Activated CD4-positive, CD25-positive, alpha-beta regulatory T cell treated with anti-CD3 and anti-CD28 coated beads, Interleukin-2, amount 50 U/mL, for 16 hours (primary cell): ENCODE results near the gene IL17RD.

Experiments used
- DNase-seq: peaks from one replicate; pipeline ENCODE4 v3.0.0-alpha.2; 2020; ENCODE audit warnings: low read depth, low spot score

The IL17RD gene

DNA sequence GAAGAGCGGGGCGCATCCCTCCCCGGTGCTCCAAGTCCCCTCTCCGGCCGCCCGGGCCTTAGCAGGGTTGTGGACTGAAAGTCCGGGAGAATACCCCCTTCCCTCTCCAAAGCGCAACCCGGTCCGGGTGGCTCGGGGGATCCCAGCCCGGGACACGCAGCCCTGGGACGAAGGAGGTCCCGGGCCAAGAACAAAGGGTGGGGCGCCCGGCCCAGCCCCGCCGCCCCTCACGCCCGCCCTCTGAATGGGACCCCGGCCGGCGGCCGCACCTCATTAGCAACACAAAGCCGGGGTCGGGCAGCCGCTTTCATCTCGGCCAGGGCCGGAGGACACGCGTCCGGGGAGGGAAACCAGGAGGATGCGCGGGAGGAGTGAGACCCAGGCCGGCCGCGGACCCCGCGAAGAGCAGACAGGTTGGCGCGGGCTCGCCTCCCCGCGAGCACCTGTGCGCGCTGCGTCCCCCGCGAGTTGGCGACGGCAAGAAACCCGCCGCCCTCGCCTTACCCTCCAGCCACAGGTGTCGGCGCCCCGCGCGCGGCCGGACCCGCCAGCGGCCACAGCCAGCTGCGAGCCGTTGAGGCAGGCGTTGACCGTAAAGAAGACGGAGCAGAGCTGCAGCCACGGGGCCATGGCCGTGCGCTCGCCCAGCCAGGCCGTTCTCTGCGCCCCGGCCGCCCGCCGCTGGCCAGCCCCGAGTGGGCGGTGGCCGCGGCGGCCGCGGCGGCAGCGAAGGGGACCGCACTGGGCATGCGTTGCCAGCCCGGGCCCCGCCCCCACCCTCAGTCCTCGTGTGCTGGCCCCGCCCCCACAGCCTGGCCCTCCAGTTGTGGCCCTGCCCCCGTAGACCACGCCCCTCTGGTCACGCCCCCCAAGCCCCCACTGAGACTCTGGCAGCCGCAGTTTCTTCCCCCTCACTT, at the start of gene IL17RD:
Gene IL17RD, minus strand, starts transcription at position 697 of the 917 bp plus-strand sequence. Its CDS starts 67 bp downstream, at position 630.
- DNase-seq: no peak

DNA sequence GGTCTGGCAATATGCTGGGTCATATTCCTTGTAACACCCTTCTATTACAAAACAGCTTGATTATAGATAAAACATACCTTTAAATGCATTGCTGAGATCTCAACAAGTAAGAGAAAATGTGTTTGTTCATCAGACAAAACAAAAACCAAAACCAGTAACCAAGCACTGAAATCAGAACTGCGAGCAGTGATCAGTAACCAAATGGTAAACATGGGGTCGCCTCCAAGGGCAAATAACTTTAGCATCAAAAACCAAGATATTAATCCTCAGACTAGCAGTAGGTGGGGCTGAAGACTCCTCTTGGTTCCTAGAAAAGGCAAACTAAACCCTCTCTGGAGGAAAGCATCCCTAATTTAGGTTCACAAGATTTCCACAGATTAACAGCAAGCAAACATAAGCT, 41.3 kb upstream of the IL17RD start:
- DNase-seq: no peak

DNA sequence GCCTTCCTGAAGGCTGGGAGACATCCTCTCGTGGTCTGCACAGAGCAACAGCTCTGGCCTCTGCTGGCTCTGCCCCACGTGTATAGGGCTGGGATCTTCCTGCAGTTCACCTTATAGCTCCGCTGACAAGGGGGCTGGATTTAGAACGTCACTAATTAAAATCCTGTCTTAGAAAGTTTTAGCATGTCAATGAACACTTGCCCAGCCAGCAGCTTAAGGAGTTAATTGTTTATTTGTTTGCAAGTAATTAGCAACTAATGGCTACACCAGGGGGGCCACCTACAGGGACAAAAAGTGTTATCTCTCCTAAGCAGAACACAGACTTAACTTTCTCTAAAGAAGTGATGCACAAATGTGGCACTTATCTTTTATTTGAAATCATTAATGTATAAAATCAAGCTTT, 34.7 kb upstream of the IL17RD start, which contains the start of gene HESX1:
Gene HESX1, minus strand, starts transcription at position 84 of the 403 bp plus-strand sequence. Its CDS starts 60 bp downstream, at position 24.
- DNase-seq: no peak

DNA sequence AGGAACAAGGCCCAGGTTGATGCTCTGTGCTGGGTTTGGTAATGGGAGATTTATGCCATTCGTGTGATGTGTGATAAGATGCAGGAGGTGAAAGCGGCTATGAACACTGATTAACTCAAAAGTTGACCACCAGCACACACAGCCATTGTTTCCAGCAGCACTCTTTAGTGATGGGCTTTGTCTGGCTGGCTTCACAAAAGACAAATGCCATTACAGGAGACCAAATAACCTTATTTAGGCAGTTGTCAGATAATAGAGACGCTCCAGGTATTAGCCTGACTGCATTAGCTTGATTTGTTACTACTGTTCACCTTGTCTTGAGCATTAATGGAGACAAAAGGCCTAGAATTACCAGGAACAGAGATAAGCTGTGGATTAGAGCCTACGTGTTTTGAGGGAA, 29.5 kb upstream of the IL17RD start:
- no peak for DNase-seq

DNA sequence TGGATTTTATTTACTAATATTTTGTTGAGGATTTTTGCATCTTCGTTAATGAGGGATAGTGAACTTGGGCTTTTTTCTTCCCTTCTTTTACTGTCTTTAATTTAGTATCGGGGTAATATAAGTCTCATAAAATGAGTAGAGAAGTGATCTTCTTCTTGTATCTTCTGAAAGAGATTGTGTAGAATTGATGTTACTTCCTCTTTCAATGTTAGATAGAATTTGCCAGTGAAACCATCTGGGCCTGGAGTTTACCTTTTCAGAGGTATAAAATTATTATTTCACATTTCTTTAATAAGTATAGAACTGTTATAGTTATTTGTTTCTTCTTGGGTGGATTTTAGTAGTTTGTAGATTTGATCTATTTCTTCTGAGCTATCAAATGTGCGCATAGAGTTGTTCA, 26.9 kb upstream of the IL17RD start:
- DNase-seq: no peak

DNA sequence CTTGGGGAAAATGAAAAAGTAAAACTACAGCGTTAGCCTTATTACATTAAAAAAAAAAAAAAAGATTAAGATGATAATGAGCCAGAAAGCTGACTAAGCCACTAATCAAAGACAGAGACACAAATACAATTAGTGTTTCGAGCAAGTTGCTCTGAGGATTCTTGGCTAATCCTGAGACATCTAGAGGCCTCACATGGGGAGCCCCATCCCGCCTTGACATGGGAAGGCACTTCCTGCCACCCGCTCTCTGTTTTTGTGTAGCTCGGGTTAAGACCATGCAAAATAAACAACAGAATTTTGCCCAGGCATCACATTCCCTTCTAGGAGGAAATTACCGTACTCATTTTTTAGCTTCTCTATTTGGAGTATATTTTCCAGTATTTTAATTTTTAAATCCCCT, 19.4 kb upstream of the IL17RD start:
- no peak for DNase-seq

DNA sequence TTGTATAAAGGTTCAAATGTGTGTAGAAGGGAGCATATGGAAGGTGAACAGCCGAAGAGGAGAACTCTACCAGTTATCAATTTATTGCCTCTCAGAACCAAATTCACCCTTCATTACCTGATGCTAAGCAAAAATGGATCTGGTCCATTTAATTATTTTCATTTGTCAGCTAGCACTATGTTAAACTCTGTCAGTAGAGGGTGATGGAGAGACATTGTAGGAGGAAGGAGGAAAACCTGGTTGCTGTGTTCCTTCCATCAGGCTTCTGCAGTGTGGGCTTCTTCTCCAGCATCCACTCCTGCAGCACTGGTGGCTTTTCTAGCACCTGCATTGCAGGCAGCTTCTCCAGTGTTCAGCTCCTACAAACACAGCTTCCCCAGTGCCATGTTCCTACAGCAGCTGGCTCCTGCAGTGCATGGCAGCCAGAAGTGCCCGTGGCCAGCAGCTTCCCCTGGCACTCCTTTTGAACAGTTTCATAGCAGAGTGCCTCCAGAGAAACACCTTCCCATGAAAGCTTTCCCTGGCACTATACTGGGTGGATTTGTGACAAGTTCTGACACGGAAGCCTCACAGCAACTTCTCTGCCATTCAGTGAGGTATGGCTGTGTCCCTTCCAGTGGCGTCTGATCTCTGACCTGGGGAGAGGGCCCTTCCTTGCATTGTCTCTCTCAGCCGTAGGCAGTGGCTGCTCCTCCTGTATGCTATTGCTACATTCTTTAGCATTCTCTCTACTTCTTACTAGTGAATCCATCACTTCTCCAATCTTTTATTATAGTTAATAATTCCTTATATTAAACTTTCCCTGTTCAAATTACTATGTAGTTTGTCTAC, 14.6 kb upstream of the IL17RD start:
- no peak for DNase-seq

DNA sequence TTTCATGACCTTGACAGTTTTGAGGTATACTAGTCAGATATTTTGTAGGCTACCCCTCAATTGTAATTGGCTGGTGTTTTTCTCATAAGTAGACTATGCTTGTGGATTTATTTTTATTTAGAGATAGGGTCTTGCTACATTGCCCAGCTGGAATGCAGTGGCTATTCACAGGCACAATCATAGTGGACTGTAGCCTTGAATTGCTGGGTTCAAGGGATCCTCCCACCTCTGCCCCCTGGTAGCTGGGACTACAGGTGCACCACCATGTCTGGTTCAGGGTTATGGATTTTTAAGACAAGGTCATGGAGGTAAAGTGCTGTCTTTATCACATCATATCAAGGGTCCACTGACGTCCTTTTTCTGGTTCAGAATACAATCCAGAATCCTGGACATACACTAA, 10.9 kb upstream of the IL17RD start:
- no peak for DNase-seq

DNA sequence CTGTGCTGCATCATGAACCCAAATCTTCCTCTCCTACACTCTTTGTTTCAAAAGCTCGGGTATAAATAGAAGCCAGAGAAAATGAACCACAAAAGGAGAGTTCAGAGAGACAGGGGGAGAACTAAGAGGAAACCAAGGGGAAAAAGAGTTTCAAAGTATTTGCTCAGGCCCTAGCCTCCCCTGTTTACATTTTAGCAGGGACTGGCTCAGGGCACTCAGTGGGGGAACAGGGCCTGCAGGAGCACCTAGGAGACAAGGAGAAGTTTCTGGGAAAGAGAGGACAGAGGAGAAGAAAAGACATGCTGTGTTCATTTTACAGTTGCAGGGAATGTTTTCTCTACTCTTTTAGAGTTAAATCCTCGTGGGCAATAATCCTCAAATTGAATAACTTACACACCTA, 8.5 kb upstream of the IL17RD start:
- no peak for DNase-seq

DNA sequence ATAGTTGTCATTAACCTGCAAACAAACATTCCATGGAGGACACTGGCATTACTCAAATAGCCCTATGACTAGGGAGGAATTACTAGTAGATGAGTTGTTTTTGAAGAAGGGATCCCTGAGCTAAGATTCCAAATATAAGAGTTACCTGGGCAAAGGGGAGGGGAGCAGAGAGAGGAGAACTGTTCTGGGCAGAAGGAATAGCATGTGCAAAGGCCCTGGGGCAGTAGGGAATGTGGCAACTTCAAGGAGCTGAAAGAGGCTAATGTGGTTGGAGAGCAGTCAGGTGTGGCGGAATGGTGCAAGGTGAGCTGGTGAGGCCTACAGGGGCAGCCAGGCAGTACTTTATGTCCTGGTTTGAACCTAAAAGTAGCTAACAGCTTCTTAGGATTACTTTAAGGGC, 5.8 kb upstream of the IL17RD start:
- DNase-seq: no peak

DNA sequence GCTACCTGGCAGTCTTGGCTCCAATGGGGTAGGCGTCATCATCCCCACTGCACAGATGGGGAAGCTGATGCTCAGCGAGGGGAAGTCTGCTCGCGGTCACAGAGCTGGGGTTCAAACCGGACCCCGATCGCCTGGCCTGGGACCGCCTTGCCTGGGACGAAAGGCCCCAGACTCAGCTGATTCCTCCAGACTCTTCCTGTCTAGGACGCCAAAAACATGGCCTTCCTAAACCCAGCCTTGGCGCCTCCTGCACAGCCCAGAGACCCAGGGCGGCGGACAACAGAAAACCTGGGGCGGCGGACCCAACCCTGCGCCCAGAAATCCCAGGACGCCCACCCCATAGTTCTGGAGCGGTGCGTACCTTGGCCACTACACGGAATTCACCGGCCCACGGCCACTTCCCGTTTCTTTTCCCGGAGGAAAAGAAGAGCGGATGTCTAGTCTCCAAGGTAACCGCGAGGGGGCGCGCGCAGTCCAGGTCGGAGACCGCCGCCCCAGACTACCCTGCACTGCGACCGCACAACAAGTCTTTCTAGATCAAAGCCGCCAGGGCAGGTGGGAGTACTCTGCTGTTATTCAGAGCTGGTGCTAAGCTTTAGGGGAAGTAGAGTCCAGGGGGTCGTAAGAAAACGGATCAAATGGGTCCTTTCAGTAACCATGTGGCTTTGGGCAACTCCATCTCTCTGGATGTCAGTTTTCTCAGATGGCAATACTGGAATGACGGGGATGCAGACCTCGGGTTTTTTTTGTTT, 4.9 kb upstream of the IL17RD start:
- no peak for DNase-seq

DNA sequence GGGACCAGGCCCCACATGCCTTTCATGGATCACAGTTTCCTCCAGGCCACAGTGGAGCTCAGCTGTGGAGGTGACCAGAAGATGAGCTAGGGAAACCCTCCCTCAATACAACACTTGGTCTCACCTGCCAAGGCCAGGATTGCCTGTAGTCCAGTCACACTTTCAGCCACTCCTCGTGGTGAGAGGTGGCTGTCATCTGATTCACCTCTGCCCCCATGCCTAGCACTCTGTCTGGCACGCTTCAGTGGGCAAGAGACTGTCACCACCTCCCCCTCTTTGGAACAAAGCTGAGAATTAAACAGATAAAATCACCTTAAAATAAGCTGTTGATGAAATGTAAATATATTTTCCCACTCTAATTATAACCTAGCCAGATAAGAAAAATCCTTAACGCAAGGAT, 4.0 kb upstream of the IL17RD start:
- no peak for DNase-seq

DNA sequence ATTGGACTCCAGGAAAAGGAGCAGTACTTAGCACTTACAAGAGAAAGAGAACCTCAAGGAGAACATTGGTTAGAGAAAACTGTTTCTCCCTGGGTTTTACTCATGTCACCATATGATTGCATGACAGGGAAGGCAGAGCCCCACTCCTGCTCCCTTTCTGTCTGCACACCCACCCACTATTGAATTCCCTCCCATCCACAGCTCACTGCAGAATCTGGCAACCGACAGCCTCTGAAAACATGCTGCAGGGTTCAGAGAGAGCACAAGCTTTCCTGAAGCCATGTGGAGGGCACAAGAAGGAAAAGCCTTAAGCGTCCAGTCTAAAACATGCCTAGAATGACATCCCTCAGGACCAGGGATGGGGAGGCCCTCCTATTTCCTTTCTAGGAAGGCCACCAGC, 3.0 kb upstream of the IL17RD start:
- no peak for DNase-seq

DNA sequence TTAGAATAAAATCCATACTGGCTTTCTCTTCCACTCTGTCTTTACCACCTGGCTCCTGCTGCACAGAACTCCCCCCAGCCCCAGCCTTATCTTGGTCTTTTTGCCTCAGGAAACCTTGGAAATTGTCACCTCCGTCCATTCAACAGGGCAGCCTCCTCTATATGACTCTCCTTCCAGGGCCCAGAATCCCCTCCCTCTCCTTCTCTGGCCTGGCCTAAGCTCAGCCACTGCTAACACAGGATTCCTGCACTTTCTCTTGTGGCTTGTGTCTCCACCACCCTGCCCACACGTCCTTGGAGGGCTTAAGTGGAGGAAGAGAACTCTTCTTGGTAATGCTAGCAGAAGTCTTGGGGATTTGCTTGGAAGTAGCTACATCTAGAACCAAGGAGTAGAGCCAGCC, 1.5 kb upstream of the IL17RD start:
- DNase-seq: no peak

DNA sequence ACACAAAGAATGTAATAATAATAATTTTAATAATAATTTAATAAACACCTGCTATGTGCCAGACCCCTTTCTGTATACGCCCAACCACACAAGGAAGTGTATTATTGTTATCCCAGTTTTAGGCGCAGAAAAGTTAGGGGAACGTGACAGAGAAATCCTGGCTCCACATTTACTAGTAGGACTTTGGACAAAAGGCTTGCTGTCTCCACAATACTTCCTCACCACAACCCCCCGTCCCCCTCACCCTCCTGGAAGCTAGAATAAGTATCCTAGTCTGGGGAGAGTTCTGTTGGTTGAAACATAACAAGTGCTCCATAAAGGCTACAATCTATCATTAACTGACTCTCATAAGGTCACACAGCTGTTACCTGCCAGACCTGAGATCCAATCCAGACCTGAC, 488 bp upstream of the IL17RD start:
- no peak for DNase-seq

DNA sequence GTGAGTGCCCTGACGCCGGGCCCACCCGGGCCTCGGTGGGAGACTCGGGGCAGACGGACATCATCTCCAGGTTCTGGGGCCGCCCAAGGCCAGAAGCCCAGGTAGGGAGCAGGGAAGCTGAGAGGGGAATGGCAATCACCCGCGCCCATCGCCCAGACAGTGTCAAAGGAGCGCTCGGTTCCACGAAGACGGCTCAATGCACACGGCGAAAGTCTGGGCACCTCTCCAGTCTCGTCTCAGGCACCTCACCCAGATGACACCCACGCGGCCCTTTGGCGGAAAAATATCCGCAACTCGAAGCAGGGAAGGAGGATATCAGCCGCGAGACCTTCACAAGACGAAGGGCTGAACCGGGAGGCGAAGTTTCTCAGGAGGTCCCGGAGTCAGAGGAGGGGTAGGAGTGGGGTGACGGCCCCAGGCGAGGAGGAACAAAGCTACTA, 916 bp downstream of the IL17RD start:
- no peak for DNase-seq

DNA sequence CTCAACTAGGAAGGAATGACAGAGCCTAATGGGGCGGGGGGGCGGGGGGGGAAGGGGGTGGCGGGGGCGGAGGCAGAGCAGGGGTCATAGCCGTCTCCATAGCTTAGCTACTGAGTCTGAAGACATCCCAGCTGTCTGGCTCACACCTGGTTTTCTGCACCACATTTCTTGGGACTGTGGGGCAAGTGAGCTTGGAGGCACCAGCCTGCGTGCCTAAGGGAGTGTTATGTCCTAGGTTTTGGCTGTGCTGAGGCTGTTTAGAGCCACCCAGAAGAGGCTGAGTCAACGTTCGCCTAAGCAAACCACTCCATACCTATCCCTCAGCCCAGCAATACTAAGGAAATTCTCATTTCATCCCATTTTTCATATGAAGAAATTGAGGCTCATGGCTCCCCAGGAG, 1.4 kb downstream of the IL17RD start:
- no peak for DNase-seq

DNA sequence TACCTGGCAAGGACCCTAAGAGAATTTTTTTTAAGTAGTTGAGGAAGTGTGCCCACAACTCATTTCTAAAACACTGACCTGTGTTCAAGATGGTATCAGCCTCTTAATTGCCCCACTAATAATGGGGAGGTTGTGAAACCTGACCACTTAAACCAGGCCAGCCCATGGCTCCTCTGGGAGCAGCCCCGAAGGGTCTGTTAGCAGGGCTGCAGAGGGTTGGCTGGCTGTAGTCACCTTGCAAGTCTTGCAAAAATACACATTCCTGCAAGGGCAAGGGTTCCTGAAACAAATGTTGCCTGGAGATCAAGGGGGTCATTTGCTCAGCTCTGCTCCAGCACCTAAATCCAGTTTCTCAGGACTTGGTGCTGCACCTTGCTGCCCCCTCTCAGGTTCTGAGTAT, 3.2 kb downstream of the IL17RD start:
- no peak for DNase-seq

DNA sequence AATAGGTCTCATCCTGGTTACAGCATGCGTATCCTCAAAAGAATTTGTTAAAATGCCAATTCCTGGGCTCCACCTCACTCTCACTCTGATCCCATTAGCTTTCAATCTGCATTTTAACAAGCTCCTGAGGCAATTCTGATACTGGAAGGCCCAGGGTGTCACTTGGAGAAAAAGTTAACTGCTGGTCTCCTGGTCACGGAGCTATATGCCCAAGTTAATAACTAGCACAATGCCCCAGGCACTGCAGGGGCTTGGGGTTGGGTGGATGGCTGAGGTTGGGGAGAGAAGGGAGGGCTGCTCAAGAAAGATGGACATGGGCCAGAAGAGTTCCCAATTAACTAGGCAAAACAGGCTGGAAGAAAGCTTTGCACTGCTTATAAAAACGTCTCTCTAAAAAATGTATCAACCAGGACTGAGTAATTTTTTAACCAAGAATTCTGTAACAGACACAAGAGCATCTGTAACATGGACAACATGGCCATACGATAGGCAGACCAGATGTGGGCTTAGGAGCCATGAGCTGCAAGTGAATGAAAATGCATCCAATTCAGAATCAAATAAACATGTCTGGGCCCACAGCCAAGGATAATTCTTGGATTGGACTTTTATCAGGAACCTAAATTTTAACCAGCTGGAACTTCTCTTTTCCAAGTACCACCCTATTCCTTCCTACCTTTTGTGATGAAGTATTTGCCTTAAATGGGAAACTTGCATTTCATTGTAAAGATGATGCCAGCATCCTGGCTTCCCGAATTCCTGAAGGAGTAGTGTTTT, 4.2 kb downstream of the IL17RD start:
- no peak for DNase-seq

DNA sequence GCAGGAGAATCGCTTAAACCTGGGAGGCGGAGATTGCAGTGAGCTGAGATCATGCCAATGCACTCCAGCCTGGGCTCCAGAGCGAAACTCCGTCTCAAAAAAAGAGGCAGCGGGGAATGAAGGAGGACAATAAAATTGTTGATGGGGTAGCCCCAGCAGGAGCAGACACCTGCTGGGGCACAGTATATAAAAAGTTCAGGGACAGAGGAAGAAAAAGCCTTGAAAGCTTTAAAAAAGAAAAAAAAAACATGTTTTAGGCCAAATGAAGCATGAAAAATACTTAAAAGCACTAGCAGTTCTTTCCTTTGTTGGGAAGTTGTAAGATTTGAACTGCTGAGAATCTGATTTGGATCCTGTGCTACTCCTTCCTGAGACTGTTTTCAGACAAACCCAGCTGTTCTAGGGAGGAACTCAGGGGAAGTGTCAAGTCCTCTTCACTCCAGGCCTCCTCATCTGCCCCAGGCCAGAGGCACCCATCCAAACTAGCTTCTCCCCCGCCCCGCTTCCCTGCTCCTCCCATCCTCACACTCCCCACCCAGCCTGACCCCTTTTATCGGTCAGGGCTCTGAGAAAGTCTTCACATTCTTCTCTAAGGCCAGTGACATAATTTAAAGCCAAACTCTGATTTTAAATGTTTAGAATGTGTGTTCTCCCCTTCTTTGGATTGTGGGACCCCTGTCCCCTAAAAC, 4.9 kb downstream of the IL17RD start:
- DNase-seq: no peak
